H9 (cell line): ENCODE data around the gene LAMA3. TPM values are rescaled to one million over a fixed set of nuclear protein-coding genes. Genes with fewer than 3 reads are reported as not detected.

Source experiments
- DNase-seq: peaks from one replicate; pipeline ENCODE4 v3.0.0-alpha.2; 2017
- H2AFZ ChIP-seq: one replicate; pipeline ENCODE4 v1.6.1; 2013; ENCODE audit warnings: mild to moderate bottlenecking, low read length, control low read depth, moderate library complexity
- H2AK5ac ChIP-seq: 2 replicates; pipeline ENCODE4 v1.6.1; 2013; ENCODE audit warnings: low read length, control low read depth, mixed read lengths; ENCODE audit not compliant: insufficient read length
- H2BK120ac ChIP-seq: one replicate; pipeline ENCODE4 v1.6.1; 2013; ENCODE audit warnings: low read depth, mild to moderate bottlenecking, low read length, control low read depth, inconsistent platforms; ENCODE audit not compliant: poor library complexity, severe bottlenecking
- H2BK12ac ChIP-seq: 2 replicates; pipeline ENCODE4 v1.6.1; 2013; ENCODE audit warnings: low read length, control low read depth, mixed read lengths, low read depth; ENCODE audit not compliant: insufficient read length
- H2BK15ac ChIP-seq: 2 replicates; pipeline ENCODE4 v1.6.1; 2013; ENCODE audit warnings: low read depth, low read length, control low read depth
- H2BK20ac ChIP-seq: one replicate; pipeline ENCODE4 v1.6.1; 2013; ENCODE audit warnings: low read depth, mild to moderate bottlenecking, low read length, control low read depth, inconsistent platforms; ENCODE audit not compliant: poor library complexity, severe bottlenecking
- H2BK5ac ChIP-seq: 2 replicates; pipeline ENCODE4 v1.6.1; 2013; ENCODE audit warnings: low read length, control low read depth, mixed read lengths; ENCODE audit not compliant: insufficient read length
- H3K14ac ChIP-seq: 2 replicates; pipeline ENCODE4 v1.6.1; 2013; ENCODE audit warnings: low read length, control low read depth; ENCODE audit not compliant: insufficient read depth
- H3K18ac ChIP-seq: 2 replicates; pipeline ENCODE4 v1.6.1; 2013; ENCODE audit warnings: low read depth, mild to moderate bottlenecking, mixed read lengths, low read length, control low read depth; ENCODE audit not compliant: insufficient read length
- H3K23ac ChIP-seq: 2 replicates; pipeline ENCODE4 v1.6.1; 2013; ENCODE audit warnings: low read length, control low read depth, mixed read lengths, low read depth; ENCODE audit not compliant: insufficient read length
- H3K23me2 ChIP-seq: 2 replicates; pipeline ENCODE4 v1.6.1; 2013; ENCODE audit warnings: low read depth, mild to moderate bottlenecking, mixed read lengths, low read length, control low read depth; ENCODE audit not compliant: insufficient read length, poor library complexity, severe bottlenecking
- H3K27ac ChIP-seq: 2 replicates; pipeline ENCODE4 v1.5.1; 2013; ENCODE audit warnings: low read length, control low read depth, mixed read lengths, low read depth; ENCODE audit not compliant: insufficient read length
- H3K27me3 ChIP-seq: 2 replicates; pipeline ENCODE4 v1.6.1; 2013; ENCODE audit warnings: low read length, control low read depth, inconsistent platforms; ENCODE audit not compliant: insufficient read depth
- H3K4ac ChIP-seq: 2 replicates; pipeline ENCODE4 v1.6.1; 2013; ENCODE audit warnings: low read depth, mild to moderate bottlenecking, control low read depth, inconsistent platforms, low read length, moderate library complexity
- H3K4me1 ChIP-seq: 2 replicates; pipeline ENCODE4 v1.6.1; 2013; ENCODE audit warnings: low read length, control low read depth, inconsistent platforms; ENCODE audit not compliant: insufficient read depth
- H3K4me2 ChIP-seq: 2 replicates; pipeline ENCODE4 v1.6.1; 2013; ENCODE audit warnings: low read length, control low read depth, mixed read lengths; ENCODE audit not compliant: insufficient read length, insufficient read depth
- H3K56ac ChIP-seq: 2 replicates; pipeline ENCODE4 v1.6.1; 2013; ENCODE audit warnings: low read depth, mild to moderate bottlenecking, mixed read lengths, low read length, control low read depth; ENCODE audit not compliant: insufficient read length
- H3K79me1 ChIP-seq: 2 replicates; pipeline ENCODE4 v1.6.1; 2013; ENCODE audit warnings: low read depth, mild to moderate bottlenecking, moderate library complexity, low read length, control low read depth, inconsistent platforms; ENCODE audit not compliant: insufficient read depth, poor library complexity, severe bottlenecking
- H3K79me2 ChIP-seq: 2 replicates; pipeline ENCODE4 v1.6.1; 2013; ENCODE audit warnings: low read length, control low read depth, inconsistent platforms; ENCODE audit not compliant: insufficient read depth
- H3K9ac ChIP-seq: 2 replicates; pipeline ENCODE4 v1.6.1; 2013; ENCODE audit warnings: low read length, control low read depth, mixed read lengths; ENCODE audit not compliant: insufficient read length; ENCODE audit errors: extremely low read depth
- H3K9me3 ChIP-seq: one replicate; pipeline ENCODE4 v1.6.1; 2013; ENCODE audit warnings: low read depth, low read length, inconsistent platforms; ENCODE audit not compliant: control insufficient read depth
- H3T11ph ChIP-seq: one replicate; pipeline ENCODE4 v1.6.1; 2013; ENCODE audit warnings: mild to moderate bottlenecking, low read length, control low read depth, inconsistent platforms
- H4K20me1 ChIP-seq: one replicate; pipeline ENCODE4 v1.6.1; 2013; ENCODE audit not compliant: control insufficient read depth, insufficient read length, insufficient read depth
- H4K5ac ChIP-seq: 2 replicates; pipeline ENCODE4 v1.6.1; 2013; ENCODE audit warnings: low read depth, mild to moderate bottlenecking, mixed read lengths, low read length, control low read depth; ENCODE audit not compliant: insufficient read length
- H4K8ac ChIP-seq: replicated peaks from 2 replicates; pipeline ENCODE4 v1.6.1; 2013; ENCODE audit warnings: low read length, control low read depth, mixed read lengths, low read depth; ENCODE audit not compliant: insufficient read length
- H4K91ac ChIP-seq: 2 replicates; pipeline ENCODE4 v1.6.1; 2013; ENCODE audit warnings: low read depth, mild to moderate bottlenecking, moderate library complexity, mixed read lengths, low read length, control low read depth; ENCODE audit not compliant: insufficient read length
- H3K27ac Mint-ChIP-seq, 3 experiments: 2 replicates in 2 of 3; 3 replicates in 1 of 3; pipeline ENCODE4 v1.8.0; 2020 to 2021; ENCODE audit warnings: mixed read lengths in 3 of 3, mild to moderate bottlenecking in 1 of 3, moderate library complexity in 1 of 3
- H3K27me3 Mint-ChIP-seq: 2 replicates; pipeline ENCODE4 v1.8.0; 2021; ENCODE audit warnings: low read depth, mild to moderate bottlenecking, moderate library complexity, mixed read lengths
- H3K36me3 Mint-ChIP-seq, 3 experiments: 2 replicates in 2 of 3; 3 replicates in 1 of 3; pipeline ENCODE4 v1.8.0; 2020 to 2021; ENCODE audit warnings: low read depth in 3 of 3, mixed read lengths in 3 of 3; ENCODE audit not compliant: insufficient read depth in 1 of 3
- H3K4me1 Mint-ChIP-seq, 2 experiments: 2 replicates each; pipeline ENCODE4 v1.8.0; 2020; ENCODE audit warnings: mixed read lengths in 2 of 2
- H3K4me3 Mint-ChIP-seq, 2 experiments: 2 replicates in 1 of 2; 3 replicates in 1 of 2; pipeline ENCODE4 v1.8.0; 2020 to 2021; ENCODE audit warnings: mild to moderate bottlenecking in 2 of 2, mixed read lengths in 2 of 2, moderate library complexity in 1 of 2
- H3K9me3 Mint-ChIP-seq, 2 experiments: 2 replicates in 1 of 2; 3 replicates in 1 of 2; pipeline ENCODE4 v1.8.0; 2020; ENCODE audit warnings: mild to moderate bottlenecking in 2 of 2, mixed read lengths in 2 of 2, moderate library complexity in 1 of 2
- CTCF ChIP-seq: fragments of 200-600 bp; sonication (generic); conservative IDR thresholded peaks from 3 replicates; pipeline ENCODE4 v1.8.0; 2021; ENCODE audit warnings: antibody characterized with exemption, mild to moderate bottlenecking
- WGBS: extraction: QIAGEN DNeasy Blood & Tissue Kit; methylation state at CpG from one replicate; pipeline ENCODE4 v1.1.7; 2013; ENCODE audit warnings: missing lambda C conversion rate, low lambda C conversion rate, mixed read lengths; ENCODE audit not compliant: insufficient read length; ENCODE audit errors: extremely low coverage; 5-methylcytosine and 5-hydroxymethylcytosine counted together
- total RNA-seq: library from RNA; stranded (reverse); gene quantifications from 2 replicates; pipeline ENCODE4 v1.2.1, GENCODE V29; 2021

LAMA3 gene
- total RNA-seq, 1 experiment from 2014 or later = 0.33 TPM

DNA sequence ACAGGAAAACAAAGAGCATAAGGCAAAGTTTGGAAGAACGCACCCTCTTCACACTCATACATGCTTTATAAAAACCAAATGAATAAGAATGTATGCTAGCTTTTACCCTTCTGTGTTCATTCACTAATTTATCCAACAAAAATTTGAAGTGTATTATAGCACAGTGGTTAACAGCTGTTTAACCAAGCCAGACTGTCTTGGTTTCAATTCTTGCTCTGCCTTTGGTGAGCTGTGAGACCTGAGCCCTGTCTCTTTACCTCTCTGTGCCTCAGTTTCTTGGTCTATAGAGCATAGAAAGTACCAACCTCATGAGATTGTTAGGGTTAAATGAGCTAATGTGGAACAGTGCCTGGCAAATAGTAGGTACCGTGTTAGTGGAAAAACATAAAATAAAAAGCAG lies 220.8 kb downstream of the LAMA3 start:
- Histone ChIP-seq H3K4ac (no peak overlapping the region), H2AK5ac (no peak overlapping the region), H3K27me3 (no peaks in the 10 kb centered on the region), H4K20me1 (no peaks in the 10 kb centered on the region), H3T11ph (no peak overlapping the region), H3K56ac (no peak overlapping the region), H3K9me3 (no peaks in the 10 kb centered on the region), H3K14ac (no peak overlapping the region), H3K79me2 (no peaks in the 10 kb centered on the region), H2BK5ac (no peak overlapping the region), H2AFZ (no peak overlapping the region), H2BK20ac (no peak overlapping the region), H2BK12ac (no peak overlapping the region), H3K23ac (no peak overlapping the region), H4K8ac (no peak overlapping the region), H3K27ac (no peak overlapping the region), H3K9ac (no peak overlapping the region), H3K4me1 (no peaks in the 10 kb centered on the region), H2BK120ac (no peak overlapping the region), H3K79me1 (no peaks in the 10 kb centered on the region), H3K4me2 (no peak overlapping the region), H3K23me2 (no peaks in the 10 kb centered on the region), H3K18ac (no peak overlapping the region), H4K91ac (no peak overlapping the region), H2BK15ac (no peak overlapping the region), H4K5ac (no peak overlapping the region)
- no CpG with 5 or more reads among the region's 2 CpGs for WGBS
- Mint-ChIP-seq H3K27me3 (no peaks in the 10 kb centered on the region), H3K9me3 (no peaks in the 10 kb centered on the region), H3K4me3 (no peak overlapping the region), H3K36me3 (no peaks in the 10 kb centered on the region), H3K27ac (no peak overlapping the region), H3K4me1 (no peaks in the 10 kb centered on the region)
- DNase-seq = no peak
- no peak for TF ChIP-seq CTCF
